ENCODE measurements around the gene LRP10. TPM values are rescaled to one million over a fixed set of nuclear protein-coding genes. Genes with fewer than 3 reads are reported as not detected.
"Not testable (repeated sequence)": the region's sequence is repeated elsewhere in the genome, so short reads cannot be mapped to it uniquely, and the experiment has no call there.

The LRP10 gene
- total RNA-seq, 4 donors from 2014 or later = 82.3 to 151 (median 97.0) TPM

DNA sequence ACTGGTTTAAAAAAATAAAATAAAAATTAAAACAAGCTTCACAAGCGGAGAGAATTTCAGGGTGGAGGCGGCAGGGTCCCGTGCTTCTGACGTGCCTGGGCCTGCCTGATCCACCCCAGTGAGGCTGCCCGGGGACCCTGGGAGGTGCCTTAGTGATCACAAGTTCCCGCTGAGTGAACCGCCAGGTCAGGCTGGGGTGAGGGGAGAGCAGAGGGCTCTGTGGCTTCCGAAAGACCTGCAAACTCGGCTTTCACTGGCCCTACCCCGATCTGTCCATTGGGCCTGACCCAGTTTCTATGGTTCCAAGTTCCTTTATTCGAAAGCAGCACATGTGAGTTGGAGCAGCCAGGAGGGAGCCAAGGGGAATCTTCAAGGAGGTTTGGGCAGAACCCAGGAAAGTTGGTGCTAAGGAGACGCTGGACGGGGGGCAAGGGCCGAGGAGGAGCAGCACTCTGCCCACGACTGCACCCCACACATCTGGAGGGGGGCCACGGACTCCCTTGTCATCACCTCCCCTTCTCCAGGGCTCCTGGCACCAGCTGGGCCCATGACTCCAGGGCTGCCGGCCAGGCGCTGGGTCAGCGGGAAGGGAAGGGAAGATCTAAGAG, 22.2 kb upstream of the LRP10 start:
- peaks cover 10 to 91% (median 66%) of the 10 kb centered on the region in 4 donors for H3K4me1 ChIP-seq
- H3K36me3 ChIP-seq = peaks cover 0 to 27% (median 0%) of the 10 kb centered on the region in 3 donors
- peak overlapping the region; percentile 78 to 98 (median 90) for H3K27ac ChIP-seq
- peak overlapping the region in 1 of 4 donors; percentile 4 for H3K4me3 ChIP-seq
- DNase-seq (ENCODE audit: low spot score in 2 of 2) = peak; percentile 66 to 75
- no peaks in the 10 kb centered on the region for H3K9me3 ChIP-seq
- H3K27me3 ChIP-seq = no peaks in the 10 kb centered on the region
- 28 to 41% methylated on average over 18 to 19 of the region's 19 CpGs for WGBS, 2 donors
- no peak for TF ChIP-seq POLR2A (IDR thresholded peaks at IDR 0.05)
- TF ChIP-seq EP300 (IDR thresholded peaks at IDR 0.05) = peak; percentile 8 to 53

DNA sequence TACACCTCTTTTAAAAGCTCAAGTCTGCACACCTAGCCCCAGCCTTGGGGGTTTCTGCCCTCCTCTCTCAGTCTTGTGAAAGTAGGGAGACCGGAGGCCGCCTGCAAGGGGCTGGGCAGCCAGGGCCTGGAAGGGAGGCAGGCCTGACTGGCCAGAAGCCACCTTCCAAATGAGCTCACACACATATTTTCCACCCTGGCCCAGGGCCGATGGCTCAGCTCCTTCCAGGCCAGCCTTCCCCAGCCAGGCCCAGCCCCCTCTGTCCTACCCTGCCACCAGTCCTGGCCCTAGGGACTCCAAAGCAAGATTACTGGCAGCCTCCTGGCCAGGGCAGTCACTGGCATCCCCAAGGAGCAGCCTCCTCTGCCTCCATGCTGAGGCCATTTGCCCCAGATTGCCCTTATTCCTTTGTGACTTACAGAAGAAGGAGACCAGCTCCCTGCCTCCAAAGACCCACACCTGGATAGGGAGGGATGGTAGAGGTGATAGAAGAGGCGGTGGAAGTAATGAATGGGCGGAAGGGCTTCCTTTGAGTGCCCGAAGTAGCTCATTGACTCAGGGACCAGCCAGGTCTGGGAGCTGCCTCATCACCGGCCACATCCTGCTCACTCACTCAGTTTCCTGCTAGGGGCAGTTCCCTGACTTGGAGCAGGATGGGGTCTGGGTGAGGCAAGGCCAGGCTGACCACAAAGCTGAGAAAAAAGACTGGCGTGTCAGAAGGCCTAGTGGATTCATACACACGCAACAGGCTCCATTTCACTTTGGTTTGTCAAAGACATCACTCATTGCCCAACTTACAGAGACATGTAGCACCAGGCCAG, 20.4 kb upstream of the LRP10 start:
- 41 to 47% methylated on average over 8 to 9 of the region's 9 CpGs for WGBS, 2 donors
- DNase-seq (ENCODE audit: low spot score in 2 of 2) = peak; percentile 77 to 85
- peaks cover 0 to 8% (median 0%) of the 10 kb centered on the region in 3 donors for H3K36me3 ChIP-seq
- H3K4me3 ChIP-seq = no peak overlapping the region
- TF ChIP-seq EP300 (IDR thresholded peaks at IDR 0.05) = peak in 1 of 2 donors; percentile 88
- TF ChIP-seq, protein P1, sequence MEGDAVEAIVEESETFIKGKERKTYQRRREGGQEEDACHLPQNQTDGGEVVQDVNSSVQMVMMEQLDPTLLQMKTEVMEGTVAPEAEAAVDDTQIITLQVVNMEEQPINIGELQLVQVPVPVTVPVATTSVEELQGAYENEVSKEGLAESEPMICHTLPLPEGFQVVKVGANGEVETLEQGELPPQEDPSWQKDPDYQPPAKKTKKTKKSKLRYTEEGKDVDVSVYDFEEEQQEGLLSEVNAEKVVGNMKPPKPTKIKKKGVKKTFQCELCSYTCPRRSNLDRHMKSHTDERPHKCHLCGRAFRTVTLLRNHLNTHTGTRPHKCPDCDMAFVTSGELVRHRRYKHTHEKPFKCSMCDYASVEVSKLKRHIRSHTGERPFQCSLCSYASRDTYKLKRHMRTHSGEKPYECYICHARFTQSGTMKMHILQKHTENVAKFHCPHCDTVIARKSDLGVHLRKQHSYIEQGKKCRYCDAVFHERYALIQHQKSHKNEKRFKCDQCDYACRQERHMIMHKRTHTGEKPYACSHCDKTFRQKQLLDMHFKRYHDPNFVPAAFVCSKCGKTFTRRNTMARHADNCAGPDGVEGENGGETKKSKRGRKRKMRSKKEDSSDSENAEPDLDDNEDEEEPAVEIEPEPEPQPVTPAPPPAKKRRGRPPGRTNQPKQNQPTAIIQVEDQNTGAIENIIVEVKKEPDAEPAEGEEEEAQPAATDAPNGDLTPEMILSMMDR (IDR thresholded peaks at IDR 0.05) = no peak
- TF ChIP-seq POLR2A (IDR thresholded peaks at IDR 0.05) = peak in 1 of 2 donors; percentile 28
- H3K9me3 ChIP-seq = no peaks in the 10 kb centered on the region
- H3K27me3 ChIP-seq = no peaks in the 10 kb centered on the region
- peaks cover 10 to 75% (median 60%) of the 10 kb centered on the region in 4 donors for H3K4me1 ChIP-seq
- peak overlapping the region; percentile 81 to 98 (median 90) for H3K27ac ChIP-seq

DNA sequence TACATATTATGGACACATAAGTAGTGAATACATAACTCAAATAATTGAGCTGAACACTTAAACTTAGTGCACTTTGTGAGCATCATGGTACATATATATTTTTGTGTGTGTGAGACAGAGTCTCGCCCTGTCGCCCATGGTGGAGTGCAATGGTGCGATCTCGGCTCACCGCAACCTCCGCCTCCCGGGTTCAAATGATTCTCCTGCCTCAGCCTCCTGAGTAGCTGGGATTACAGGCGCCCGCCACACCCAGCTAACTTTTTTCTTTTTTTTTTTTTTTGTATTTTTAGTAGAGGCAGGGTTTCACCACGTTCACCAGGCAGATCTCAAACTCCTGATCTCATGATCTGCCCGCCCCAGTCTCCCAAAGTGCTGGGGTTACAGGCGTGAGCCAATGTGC, 19.4 kb upstream of the LRP10 start:
- WGBS, 2 donors = 83 to 88% methylated on average over 12 of the region's 12 CpGs
- not testable (repeated sequence) for DNase-seq (ENCODE audit: low spot score in 2 of 2); H3K4me3 ChIP-seq; H3K9me3 ChIP-seq; H3K36me3 ChIP-seq; H3K27me3 ChIP-seq
- peaks cover 7 to 65% (median 50%) of the 10 kb centered on the region in 4 donors for H3K4me1 ChIP-seq
- peak overlapping the region in 2 of 4 donors; percentile 94 to 98 for H3K27ac ChIP-seq

DNA sequence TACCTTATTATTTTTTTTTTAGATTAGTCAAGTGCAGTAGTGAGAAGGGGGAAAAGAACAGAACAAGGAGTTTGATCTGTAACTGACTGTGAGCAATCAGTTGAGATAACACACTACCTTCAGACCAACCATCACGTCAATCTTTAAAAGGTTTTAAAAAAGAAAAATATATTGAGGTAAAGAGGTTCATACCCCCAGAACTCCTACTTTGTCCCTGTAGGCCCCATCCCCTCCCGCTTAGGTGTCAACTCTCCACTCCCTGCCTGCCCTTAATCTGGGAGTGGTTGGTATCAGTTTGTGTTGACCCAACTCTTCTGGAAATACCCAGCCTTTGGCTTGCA, 19.0 kb upstream of the LRP10 start:
- H3K27ac ChIP-seq = peak overlapping the region; percentile 31 to 98 (median 84)
- H3K9me3 ChIP-seq = no peaks in the 10 kb centered on the region
- TF ChIP-seq, protein P1 (IDR thresholded peaks at IDR 0.05) = no peak
- TF ChIP-seq EP300 (IDR thresholded peaks at IDR 0.05) (no peak), POLR2A (IDR thresholded peaks at IDR 0.05) (no peak)
- 72 to 84% methylated on average over 2 of the region's 2 CpGs for WGBS, 2 donors
- DNase-seq (ENCODE audit: low spot score in 2 of 2) = no peak
- H3K27me3 ChIP-seq = no peaks in the 10 kb centered on the region
- peaks cover 7 to 61% (median 47%) of the 10 kb centered on the region in 4 donors for H3K4me1 ChIP-seq
- H3K4me3 ChIP-seq = no peak overlapping the region
- H3K36me3 ChIP-seq = no peaks in the 10 kb centered on the region

DNA sequence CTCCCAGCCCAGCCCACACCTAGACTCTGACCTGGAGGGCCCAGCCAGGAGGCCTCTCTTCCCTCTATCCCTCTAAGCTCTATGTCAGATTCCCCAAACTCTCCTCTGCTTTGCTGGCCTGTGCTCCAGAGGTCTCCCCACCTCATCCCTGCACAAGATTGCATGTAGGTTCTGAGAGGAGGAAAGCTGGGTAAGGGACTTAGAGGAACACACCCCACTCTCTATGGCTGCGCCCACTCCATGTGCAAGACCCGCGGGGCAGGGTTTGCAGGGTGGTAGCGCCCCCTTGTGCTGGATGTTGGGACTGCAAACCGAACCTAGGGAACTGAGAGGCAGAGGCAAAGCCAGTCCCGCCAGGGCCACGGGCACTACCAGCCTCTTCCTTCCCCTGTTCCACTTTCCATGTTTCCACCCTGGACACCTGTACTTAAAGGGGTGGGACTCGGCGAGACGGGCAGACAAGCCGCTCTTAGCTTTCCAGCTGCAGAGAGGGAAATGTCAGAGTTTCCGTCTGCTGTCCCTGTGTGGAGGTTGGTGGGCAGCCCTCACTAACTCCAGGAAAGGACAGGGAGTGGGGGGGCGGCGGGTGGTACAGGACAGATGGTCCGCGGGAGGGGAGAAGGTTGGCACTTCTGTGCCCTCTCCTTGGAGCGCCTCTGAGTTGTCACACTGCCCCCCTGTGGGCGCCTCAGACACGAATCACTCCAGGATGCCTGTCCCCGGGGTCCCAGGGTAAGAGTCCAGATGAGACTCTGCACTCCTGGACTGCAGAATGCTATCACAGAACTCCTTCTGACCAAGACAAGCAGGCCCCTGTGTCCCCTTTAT, 18.4 kb upstream of the LRP10 start:
- Histone ChIP-seq H3K27me3 (no peaks in the 10 kb centered on the region), H3K9me3 (no peaks in the 10 kb centered on the region), H3K4me3 (peak overlapping the region; percentile 17 to 56 (median 34)), H3K4me1 (peaks cover 4 to 55% (median 41%) of the 10 kb centered on the region in 4 donors), H3K36me3 (no peaks in the 10 kb centered on the region), H3K27ac (peak overlapping the region; percentile 31 to 98 (median 84))
- peak in 1 of 2 donors; percentile 46 for TF ChIP-seq EP300 (IDR thresholded peaks at IDR 0.05)
- TF ChIP-seq, protein P1 (IDR thresholded peaks at IDR 0.05) = peak; percentile 89 to 99 (median 95)
- peak in 1 of 2 donors; percentile 17 for TF ChIP-seq POLR2A (IDR thresholded peaks at IDR 0.05)
- DNase-seq (ENCODE audit: low spot score in 2 of 2) = peak; percentile 93 to 99
- WGBS, 2 donors = 1 to 2% methylated on average over 16 to 19 of the region's 20 CpGs

DNA sequence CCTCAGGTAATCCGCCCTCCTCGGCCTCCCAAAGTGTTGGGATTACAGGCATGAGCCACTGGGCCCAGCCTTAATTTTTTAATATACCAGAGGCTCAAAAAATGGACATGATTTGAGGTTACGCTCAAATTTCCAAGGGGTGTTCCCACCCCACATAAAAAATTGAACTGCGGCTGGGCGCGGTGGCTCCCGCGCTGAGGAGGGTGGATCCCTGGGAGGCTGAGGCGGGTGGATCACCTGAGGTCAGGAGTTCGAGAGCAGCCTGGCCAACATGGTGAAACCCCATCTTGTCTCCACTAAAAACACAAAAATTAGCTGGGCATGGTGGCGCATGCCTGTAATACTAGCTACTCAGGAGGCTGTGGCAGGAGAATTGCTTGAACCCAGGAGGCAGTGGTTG, 17.2 kb upstream of the LRP10 start:
- peaks cover 4 to 44% (median 32%) of the 10 kb centered on the region in 4 donors for H3K4me1 ChIP-seq
- H3K9me3 ChIP-seq; H3K4me3 ChIP-seq; H3K27ac ChIP-seq; H3K36me3 ChIP-seq; H3K27me3 ChIP-seq; DNase-seq (ENCODE audit: low spot score in 2 of 2): not testable (repeated sequence)
- WGBS, 2 donors = 86 to 94% methylated on average over 11 of the region's 11 CpGs
